ENCODE data around the gene KIF16B.

The KIF16B gene

GRCh38 chr20:16346956-16347355 lies 226.3 kb downstream of the KIF16B start:
- DNase-seq = no peak

GRCh38 chr20:16337707-16338106 lies 235.5 kb downstream of the KIF16B start:
- no peak for DNase-seq

- no peak for DNase-seq
These were observed 245.6 kb downstream of the KIF16B start for GRCh38 chr20:16327606-16328005.

- DNase-seq = no peak
These were observed 252.0 kb downstream of the KIF16B start for GRCh38 chr20:16321291-16321690.

GRCh38 chr20:16317445-16318362 lies 255.5 kb downstream of the KIF16B start:
- DNase-seq = no peak

GRCh38 chr20:16316513-16316912 lies 256.7 kb downstream of the KIF16B start:
- no peak for DNase-seq

GRCh38 chr20:16314748-16315159 lies 258.5 kb downstream of the KIF16B start:
- DNase-seq = no peak

- no peak for DNase-seq
These were observed 258.9 kb downstream of the KIF16B start for GRCh38 chr20:16314320-16314719.

GRCh38 chr20:16313917-16314316 lies 259.3 kb downstream of the KIF16B start:
- DNase-seq = no peak

- DNase-seq = no peak
These were observed 260.2 kb downstream of the KIF16B start for GRCh38 chr20:16312998-16313397.

- DNase-seq = no peak
These were observed 261.5 kb downstream of the KIF16B start for GRCh38 chr20:16311756-16312155.

GRCh38 chr20:16308754-16309153 lies 264.5 kb downstream of the KIF16B start:
- DNase-seq = no peak

- DNase-seq = no peak
These were observed 270.4 kb downstream of the KIF16B start for GRCh38 chr20:16302818-16303217.

GRCh38 chr20:16301986-16302385 lies 271.3 kb downstream of the KIF16B start:
- no peak for DNase-seq

- no peak for DNase-seq
These were observed 273.4 kb downstream of the KIF16B start for GRCh38 chr20:16299897-16300296.

GRCh38 chr20:16296931-16297330 lies 276.3 kb downstream of the KIF16B start:
- DNase-seq = no peak

GRCh38 chr20:16295534-16295933 lies 277.7 kb downstream of the KIF16B start:
- no peak for DNase-seq

- no peak for DNase-seq
These were observed 279.7 kb downstream of the KIF16B start for GRCh38 chr20:16293590-16293989.

- no peak for DNase-seq
These were observed 280.9 kb downstream of the KIF16B start for GRCh38 chr20:16292226-16292880.

GRCh38 chr20:16290358-16290757 lies 282.9 kb downstream of the KIF16B start:
- no peak for DNase-seq

GRCh38 chr20:16287776-16288175 lies 285.5 kb downstream of the KIF16B start:
- DNase-seq = no peak

- no peak for DNase-seq
These were observed 286.6 kb downstream of the KIF16B start for GRCh38 chr20:16286601-16287000.

- no peak for DNase-seq
These were observed 288.7 kb downstream of the KIF16B start for GRCh38 chr20:16284385-16285100.

- DNase-seq = no peak
These were observed 289.3 kb downstream of the KIF16B start for GRCh38 chr20:16283978-16284377.
